ENCODE data around the gene L3MBTL4. TPM values are rescaled to one million over a fixed set of nuclear protein-coding genes. Genes with fewer than 3 reads are reported as not detected.

The L3MBTL4 gene
- total and polyA plus RNA-seq, 9 of the 15 experiments (the other 6 are each of a cell fraction or from before 2014, with no cell fraction given) = not detected

- no peak for TF ChIP-seq FOS (IDR thresholded peaks at IDR 0.05; ENCODE audit: extremely low read depth, insufficient read length)
- no peak for TF ChIP-seq SRSF1 (IDR thresholded peaks at IDR 0.05; ENCODE audit: low read depth, low read length)
- TF ChIP-seq ZNF197 (CRISPR knock-in tag; IDR thresholded peaks at IDR 0.05; ENCODE audit: low read depth) = no peak
- TF ChIP-seq ZNF280A (IDR thresholded peaks at IDR 0.05; ENCODE audit: low read depth, partially characterized antibody) = no peak
- no peak for TF ChIP-seq SPI1 (IDR thresholded peaks at IDR 0.05; ENCODE audit: borderline replicate concordance, low read depth, low read length)
- TF ChIP-seq FOXA3 (CRISPR knock-in tag; conservative IDR thresholded peaks at IDR 0.05 in 1 of 2, IDR thresholded peaks at IDR 0.05 in 1 of 2) = no peak
- no peak for TF ChIP-seq TRIM28 (IDR thresholded peaks at IDR 0.05)
- TF ChIP-seq POLR2AphosphoS2 (IDR thresholded peaks at IDR 0.05; ENCODE audit: low read length) = no peak
- TF ChIP-seq ELK3 (CRISPR knock-in tag; IDR thresholded peaks at IDR 0.05) = no peak
- no peak for TF ChIP-seq CCAR2 (IDR thresholded peaks at IDR 0.05; ENCODE audit: low read depth, low read length)
- no peak for TF ChIP-seq ZNF143 (CRISPR knock-in tag; IDR thresholded peaks at IDR 0.05)
- no peak for TF ChIP-seq ZNF57 (CRISPR knock-in tag; IDR thresholded peaks at IDR 0.05)
- no peak for TF ChIP-seq SAFB2 (IDR thresholded peaks at IDR 0.05; ENCODE audit: borderline replicate concordance, low read depth, low read length, severe bottlenecking)
Measured at GRCh38 chr18:6054256-6054842, 360.4 kb downstream of the L3MBTL4 start (continued).

Data from K562 (cell line).